Renal cortex interstitium (tissue), 11 donors: ENCODE results near the gene OGFOD3. TPM values are rescaled to one million over a fixed set of nuclear protein-coding genes. Genes with fewer than 3 reads are reported as not detected.
A peak's percentile ranks its signal among the peaks of the same experiment; 100 is the strongest.

Experiments
- DNase-seq, 11 donors: peaks; one replicate each; pipeline ENCODE4 v3.0.0-alpha.2; 2013; ENCODE audit warnings: low read depth in 9 of 11, low spot score in 4 of 11; ENCODE audit errors: extremely low read depth in 1 of 11
- polyA plus RNA-seq, 3 donors: library from polyadenylated mRNA; unstranded; fragments of 120-200 nt; gene quantifications; one replicate each; pipeline ENCODE4 v1.2.1, GENCODE V29; 2013; ENCODE audit not compliant: insufficient read length in 3 of 3

OGFOD3 gene
- polyA plus RNA-seq, 3 donors, result 20.8 to 31.7 (median 27.6) TPM

GRCh38 chr17:82439194-82439828 lies 20.9 kb upstream of the OGFOD3 start:
- no peak for DNase-seq

- no peak for DNase-seq
Measured at GRCh38 chr17:82438401-82439193, 20.2 kb upstream of the OGFOD3 start.

GRCh38 chr17:82437325-82437668 lies 18.9 kb upstream of the OGFOD3 start:
- no peak for DNase-seq

GRCh38 chr17:82436601-82437324 lies 18.4 kb upstream of the OGFOD3 start:
- no peak for DNase-seq

- no peak for DNase-seq
Measured at GRCh38 chr17:82435601-82436583, 17.5 kb upstream of the OGFOD3 start.

- no peak for DNase-seq
Measured at GRCh38 chr17:82435103-82435502, 16.7 kb upstream of the OGFOD3 start.

- no peak for DNase-seq
Measured at GRCh38 chr17:82434216-82434565, 15.8 kb upstream of the OGFOD3 start.

GRCh38 chr17:82433560-82434215 lies 15.3 kb upstream of the OGFOD3 start:
- no peak for DNase-seq

GRCh38 chr17:82432017-82432416 lies 13.6 kb upstream of the OGFOD3 start:
- no peak for DNase-seq

GRCh38 chr17:82429824-82430223 lies 11.4 kb upstream of the OGFOD3 start:
- no peak for DNase-seq

GRCh38 chr17:82428546-82428945 lies 10.2 kb upstream of the OGFOD3 start:
- no peak for DNase-seq

GRCh38 chr17:82424863-82425159 lies 6.4 kb upstream of the OGFOD3 start:
- no peak for DNase-seq

- DNase-seq, result peak in 1 of 11 donors; percentile 32
Measured at GRCh38 chr17:82424001-82424862, 5.8 kb upstream of the OGFOD3 start.

GRCh38 chr17:82419540-82419939 lies 1.2 kb upstream of the OGFOD3 start:
- no peak for DNase-seq

GRCh38 chr17:82416771-82417170 lies 1.6 kb downstream of the OGFOD3 start:
- DNase-seq, result no peak

- DNase-seq, result no peak
Measured at GRCh38 chr17:82416264-82416663, 2.1 kb downstream of the OGFOD3 start.

- DNase-seq, result no peak
Measured at GRCh38 chr17:82415786-82416185, 2.6 kb downstream of the OGFOD3 start.

GRCh38 chr17:82415336-82415735 lies 3.0 kb downstream of the OGFOD3 start:
- no peak for DNase-seq
